Tibial artery (tissue), 4 donors: ENCODE measurements around the gene RAB3IP.

Source experiments
- DNase-seq, 2 donors: peaks; one replicate each; pipeline ENCODE4 v3.0.0-alpha.2; 2019
- H3K27ac ChIP-seq, 2 donors: fragments of 200-600 bp; sonication (generic) in 1 of 2; 1 replicate in 1 of 2; 2 replicates in 1 of 2; pipeline ENCODE4 v1.5.1; 2018 to 2019; ENCODE audit warnings: mild to moderate bottlenecking in 1 of 2
- H3K27me3 ChIP-seq, 2 donors: fragments of 200-600 bp; sonication (generic) in 1 of 2; one replicate each; pipeline versions ENCODE4 v1.5.1 to v1.6.0; 2016 to 2019
- H3K36me3 ChIP-seq, 3 donors: fragments of 200-600 bp; sonication (generic) in 2 of 3; one replicate each; pipeline ENCODE4 v1.5.1; 2016 to 2019; ENCODE audit warnings: mild to moderate bottlenecking in 2 of 3
- H3K4me1 ChIP-seq, 4 donors: fragments of 200-600 bp; sonication (generic) in 2 of 4; 1 replicate in 3 of 4; 2 replicates in 1 of 4; pipeline ENCODE4 v1.5.1; 2016 to 2019
- H3K4me3 ChIP-seq, 2 donors: fragments of 200-600 bp; sonication (generic) in 1 of 2; 1 replicate in 1 of 2; 2 replicates in 1 of 2; pipeline ENCODE4 v1.5.1; 2018 to 2019; ENCODE audit warnings: mild to moderate bottlenecking in 2 of 2
- H3K9me3 ChIP-seq, 3 donors: fragments of 200-600 bp; sonication (generic) in 1 of 3; one replicate each; pipeline ENCODE4 v1.5.1; 2016 to 2019
- CTCF ChIP-seq, 2 experiments: fragments of 200-600 bp in 1 of 2; fragments of 450-650 bp in 1 of 2; IDR thresholded peaks; one replicate each; pipeline ENCODE4 v1.5.1; 2017 to 2019; ENCODE audit warnings: antibody characterized with exemption in 2 of 2, mild to moderate bottlenecking in 1 of 2, moderate library complexity in 1 of 2
- intact Hi-C: fragments of 100-400 bp; cut with DNase I; formaldehyde crosslinking; loops from one replicate; pipeline ENCODE4 v1.15.0; 2023; ENCODE audit warnings: low total_unique reads

The RAB3IP gene

GRCh38 chr12:69714542-69714941 lies 24.1 kb upstream of the RAB3IP start:
- intact Hi-C loops, result no loop called here
- Histone ChIP-seq H3K9me3 (no peaks in the 10 kb centered on the region), H3K4me1 (no peaks in the 10 kb centered on the region), H3K27me3 (no peaks in the 10 kb centered on the region), H3K4me3 (no peak overlapping the region), H3K27ac (no peak overlapping the region), H3K36me3 (no peaks in the 10 kb centered on the region)
- no peak for TF ChIP-seq CTCF (IDR thresholded peaks at IDR 0.05)
- DNase-seq, result no peak

GRCh38 chr12:69719336-69720316 lies 19.0 kb upstream of the RAB3IP start:
- intact Hi-C loops, result no loop called here
- Histone ChIP-seq H3K36me3 (no peaks in the 10 kb centered on the region), H3K4me3 (no peak overlapping the region), H3K27ac (no peak overlapping the region), H3K4me1 (no peaks in the 10 kb centered on the region), H3K27me3 (no peaks in the 10 kb centered on the region), H3K9me3 (no peaks in the 10 kb centered on the region)
- DNase-seq, result no peak
- TF ChIP-seq CTCF (IDR thresholded peaks at IDR 0.05), result no peak

- intact Hi-C loops, result no loop called here
- no peaks in the 10 kb centered on the region for H3K36me3 ChIP-seq
- no peak for DNase-seq
- H3K27me3 ChIP-seq, result no peaks in the 10 kb centered on the region
- no peaks in the 10 kb centered on the region for H3K9me3 ChIP-seq
- no peak overlapping the region for H3K4me3 ChIP-seq
- H3K27ac ChIP-seq, result no peak overlapping the region
- H3K4me1 ChIP-seq, result no peaks in the 10 kb centered on the region
- TF ChIP-seq CTCF (IDR thresholded peaks at IDR 0.05), result no peak
Observed at GRCh38 chr12:69720750-69721149, 17.9 kb upstream of the RAB3IP start.

GRCh38 chr12:69726922-69727321 lies 11.7 kb upstream of the RAB3IP start:
- Histone ChIP-seq H3K36me3 (no peaks in the 10 kb centered on the region), H3K27me3 (no peaks in the 10 kb centered on the region), H3K9me3 (no peaks in the 10 kb centered on the region), H3K27ac (no peak overlapping the region), H3K4me3 (no peak overlapping the region), H3K4me1 (no peaks in the 10 kb centered on the region)
- no peak for DNase-seq
- intact Hi-C loops, result no loop called here
- TF ChIP-seq CTCF (IDR thresholded peaks at IDR 0.05), result no peak

GRCh38 chr12:69732088-69732487 lies 6.6 kb upstream of the RAB3IP start:
- intact Hi-C loops, result no loop called here
- Histone ChIP-seq H3K27ac (no peak overlapping the region), H3K9me3 (no peaks in the 10 kb centered on the region), H3K27me3 (no peaks in the 10 kb centered on the region), H3K4me3 (no peak overlapping the region), H3K4me1 (no peaks in the 10 kb centered on the region), H3K36me3 (no peaks in the 10 kb centered on the region)
- TF ChIP-seq CTCF (IDR thresholded peaks at IDR 0.05), result no peak
- no peak for DNase-seq
